HL-60/S4 (cell line): ENCODE data around the gene HBA1.
"Not testable (repeated sequence)": the region's sequence is repeated elsewhere in the genome, so short reads cannot be mapped to it uniquely, and the experiment has no call there.

ENCODE experiments used
- in situ Hi-C: fragments of 300-500 bp; cut with MboI; formaldehyde crosslinking; loops from 2 replicates; pipeline ENCODE4 v1.14.3; 2022; ENCODE audit warnings: low sequenced_read_pairs

Gene HBA1

GRCh38 chr16:159136-159849 is 17.2 kb upstream of the HBA1 start:
- in situ Hi-C loops, result no loop called here

GRCh38 chr16:160242-160641 is 16.2 kb upstream of the HBA1 start:
- in situ Hi-C loops, result not testable (repeated sequence)

GRCh38 chr16:160691-161190 is 15.7 kb upstream of the HBA1 start:
- in situ Hi-C loops, result no loop called here

DNA sequence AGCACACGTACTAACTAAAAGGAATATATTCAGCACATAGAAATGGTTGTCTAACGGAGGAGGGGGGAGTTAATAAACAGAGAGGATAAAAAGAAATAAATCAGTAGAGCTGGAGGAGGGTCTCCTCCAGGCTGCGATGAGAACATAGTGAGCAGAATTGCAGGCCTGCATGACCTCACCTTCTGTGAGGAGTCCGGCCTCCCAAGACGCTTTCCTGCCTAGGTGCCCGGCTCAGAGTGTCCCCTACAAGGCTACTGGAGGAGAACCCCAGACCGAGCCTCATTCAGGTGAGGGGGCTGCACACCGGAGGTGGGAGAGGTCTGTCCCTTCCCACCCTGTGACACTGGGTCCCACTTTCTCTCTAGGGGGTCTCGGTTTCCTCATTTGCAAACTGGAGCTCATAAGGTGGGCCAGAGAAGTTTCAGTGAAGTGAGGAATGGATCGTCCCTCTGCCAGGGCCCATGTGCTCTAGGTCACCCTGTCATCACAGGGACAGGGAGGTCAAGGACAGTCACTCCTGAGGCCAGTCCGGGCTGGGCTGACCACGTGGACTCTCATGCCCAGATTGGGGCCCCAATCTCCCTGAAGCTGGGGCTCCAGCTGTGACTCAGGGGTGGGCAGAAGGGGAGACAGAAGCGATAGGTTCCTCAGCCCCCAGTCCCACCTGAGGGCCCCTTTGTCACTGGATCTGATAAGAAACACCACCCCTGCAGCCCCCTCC is 14.0 kb upstream of the HBA1 start:
- in situ Hi-C loops, result no loop called here

DNA sequence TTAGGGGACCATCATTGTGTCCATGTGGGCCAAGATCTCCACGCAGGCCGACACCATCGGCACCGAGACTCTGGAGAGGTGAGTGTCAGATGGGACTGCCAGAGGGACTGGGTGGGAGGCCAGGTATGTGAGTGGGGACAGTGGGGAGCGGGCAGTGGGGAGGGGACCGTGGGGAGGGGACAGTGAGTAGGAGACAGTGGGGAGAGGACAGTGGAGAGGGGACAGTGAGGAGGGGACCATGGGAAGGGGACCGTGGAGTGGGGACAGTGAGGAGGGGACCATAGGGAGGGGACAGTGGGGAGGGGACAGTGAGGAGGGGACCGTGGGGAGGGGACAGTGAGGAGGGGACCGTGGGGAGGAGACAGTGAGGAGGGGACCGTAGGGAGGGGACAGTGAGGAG is 13.3 kb upstream of the HBA1 start:
- in situ Hi-C loops, result not testable (repeated sequence)

DNA sequence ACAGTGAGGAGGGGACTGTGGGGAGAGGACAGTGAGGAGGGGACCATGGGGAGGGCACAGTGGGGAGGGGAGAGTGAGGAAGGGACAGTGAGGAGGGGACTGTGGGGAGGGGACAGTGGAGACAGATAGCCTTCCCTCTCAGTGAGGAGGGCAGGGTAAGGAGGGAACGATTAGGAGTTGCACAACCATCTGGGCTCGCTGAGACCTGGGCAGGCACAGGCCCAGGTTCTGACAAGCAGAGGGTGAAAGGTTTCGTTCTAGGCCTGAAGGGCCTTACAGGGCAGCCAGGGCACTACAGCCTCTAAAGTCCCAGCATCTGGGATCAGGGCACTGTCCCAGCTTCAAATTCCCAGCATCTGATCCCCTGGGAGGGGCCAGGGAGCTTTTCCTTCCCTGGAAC is 12.8 kb upstream of the HBA1 start:
- in situ Hi-C loops, result not testable (repeated sequence)

DNA sequence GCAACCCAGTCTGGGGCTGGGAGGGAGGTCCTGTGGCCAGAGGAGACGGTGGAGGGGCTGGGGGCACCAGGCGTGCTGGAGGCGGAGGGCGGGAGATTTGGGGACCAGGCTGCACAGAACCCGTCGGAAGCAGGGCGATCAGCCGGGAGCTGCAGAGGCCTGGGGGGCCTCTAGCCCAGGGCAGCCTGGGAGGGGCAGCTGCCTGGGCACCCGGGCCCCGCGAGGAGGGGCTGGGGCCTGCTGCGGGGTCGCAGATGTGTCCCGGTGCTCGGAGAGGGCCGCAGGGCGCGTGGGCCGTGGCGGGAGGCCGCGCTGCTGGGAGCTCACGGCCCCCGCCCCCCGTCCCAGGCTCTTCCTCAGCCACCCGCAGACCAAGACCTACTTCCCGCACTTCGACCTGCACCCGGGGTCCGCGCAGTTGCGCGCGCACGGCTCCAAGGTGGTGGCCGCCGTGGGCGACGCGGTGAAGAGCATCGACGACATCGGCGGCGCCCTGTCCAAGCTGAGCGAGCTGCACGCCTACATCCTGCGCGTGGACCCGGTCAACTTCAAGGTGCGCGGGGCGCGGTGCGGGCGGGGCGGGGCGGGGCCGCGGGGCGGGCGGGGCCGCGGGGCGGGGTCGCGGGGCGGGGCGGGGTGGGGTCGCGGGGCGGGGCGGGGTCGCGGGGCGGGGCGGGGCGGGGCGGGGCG is 12.2 kb upstream of the HBA1 start:
- in situ Hi-C loops, result not testable (repeated sequence)

DNA sequence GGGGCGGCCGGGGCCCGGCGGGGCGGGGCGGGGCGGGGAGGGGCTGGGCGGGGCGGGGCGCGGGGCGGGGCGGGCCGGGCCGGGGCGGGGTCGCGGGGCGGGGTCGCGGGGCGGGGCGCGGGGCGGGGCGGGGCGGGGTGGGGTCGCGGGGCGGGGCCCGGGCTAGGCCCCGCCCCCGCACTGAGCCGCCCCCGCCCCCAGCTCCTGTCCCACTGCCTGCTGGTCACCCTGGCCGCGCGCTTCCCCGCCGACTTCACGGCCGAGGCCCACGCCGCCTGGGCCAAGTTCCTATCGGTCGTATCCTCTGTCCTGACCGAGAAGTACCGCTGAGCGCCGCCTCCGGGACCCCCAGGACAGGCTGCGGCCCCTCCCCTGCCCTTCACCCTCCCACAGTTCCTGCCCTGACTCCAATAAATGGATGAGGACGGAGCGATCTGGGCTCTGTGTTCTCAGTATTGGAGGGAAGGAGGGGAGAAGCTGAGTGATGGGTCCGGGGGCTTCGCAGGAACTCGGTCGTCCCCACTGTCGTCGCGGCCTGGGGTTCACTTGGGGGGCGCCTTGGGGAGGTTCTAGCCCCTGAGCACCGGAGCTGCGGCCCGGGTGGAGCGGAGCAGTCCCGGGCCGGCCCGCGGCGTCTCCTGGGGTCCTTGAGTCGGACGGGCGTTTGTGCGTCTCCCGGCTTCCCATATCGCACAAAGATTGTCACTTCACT is 11.5 kb upstream of the HBA1 start:
- in situ Hi-C loops, result no loop called here

DNA sequence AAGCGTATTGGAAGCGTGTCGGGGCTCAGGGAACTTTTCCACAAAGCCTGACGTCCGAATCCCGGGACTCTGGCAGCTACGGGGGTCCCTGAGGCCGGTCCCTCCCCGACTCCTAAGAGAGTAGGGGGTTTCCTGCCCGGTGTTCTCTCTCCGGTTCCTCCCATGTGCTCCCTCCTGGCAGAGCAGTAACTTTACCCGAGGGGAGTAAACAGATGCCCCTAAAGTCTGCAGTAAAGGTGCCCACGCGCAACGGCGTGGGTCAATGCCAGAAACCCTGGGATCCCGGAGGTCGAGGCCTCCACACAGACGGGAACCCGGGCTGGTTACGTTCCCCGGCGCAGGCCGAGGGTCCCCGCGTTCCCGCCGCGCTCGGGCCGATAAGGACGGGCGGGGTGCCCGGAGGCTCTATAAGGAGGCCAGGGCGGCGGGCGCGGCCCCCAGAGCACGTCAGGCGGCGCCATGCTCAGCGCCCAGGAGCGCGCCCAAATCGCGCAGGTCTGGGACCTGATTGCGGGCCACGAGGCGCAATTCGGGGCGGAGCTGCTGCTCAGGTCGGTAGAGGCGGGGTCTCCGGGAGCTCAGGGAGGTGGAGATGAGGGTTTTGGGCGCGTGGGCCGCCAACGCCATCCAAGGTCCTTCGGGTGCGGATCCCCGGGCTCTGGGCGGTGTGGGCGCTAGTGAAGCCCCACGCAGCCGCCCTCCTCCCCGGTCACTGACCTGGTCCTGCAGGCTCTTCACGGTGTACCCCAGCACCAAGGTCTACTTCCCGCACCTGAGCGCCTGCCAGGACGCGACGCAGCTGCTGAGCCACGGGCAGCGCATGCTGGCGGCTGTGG is 10.7 kb upstream of the HBA1 start, which contains the start of gene HBM:
TSS of gene HBM (plus strand) at position 440 of the 836 bp plus-strand sequence. CDS start at position 460, 20 bp downstream.
- in situ Hi-C loops, result no loop called here

DNA sequence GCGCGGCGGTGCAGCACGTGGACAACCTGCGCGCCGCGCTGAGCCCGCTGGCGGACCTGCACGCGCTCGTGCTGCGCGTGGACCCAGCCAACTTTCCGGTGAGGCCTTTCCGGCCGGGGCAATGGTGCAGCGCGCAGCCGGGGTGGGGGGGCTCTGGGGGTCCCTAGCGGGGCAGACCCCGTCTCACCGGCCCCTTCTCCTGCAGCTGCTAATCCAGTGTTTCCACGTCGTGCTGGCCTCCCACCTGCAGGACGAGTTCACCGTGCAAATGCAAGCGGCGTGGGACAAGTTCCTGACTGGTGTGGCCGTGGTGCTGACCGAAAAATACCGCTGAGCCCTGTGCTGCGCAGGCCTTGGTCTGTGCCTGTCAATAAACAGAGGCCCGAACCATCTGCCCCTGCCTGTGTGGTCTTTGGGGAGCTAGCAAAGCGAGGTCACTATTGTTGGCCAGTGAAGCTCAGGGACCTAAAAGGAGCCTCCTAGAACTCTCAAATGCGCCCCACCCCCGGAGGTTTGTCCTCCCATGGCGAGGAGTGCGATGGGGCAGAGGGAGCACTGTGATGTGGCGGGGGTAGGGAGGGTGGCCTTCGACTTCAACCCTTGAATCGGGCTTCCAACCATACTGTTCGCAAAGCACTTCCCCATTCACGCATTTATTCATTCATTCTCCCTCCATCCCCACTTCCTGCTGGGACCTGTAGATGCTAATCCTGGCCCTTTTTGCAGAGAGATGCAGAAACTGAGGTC is 9.9 kb upstream of the HBA1 start:
- in situ Hi-C loops, result no loop called here

- in situ Hi-C loops, result no loop called here
These were observed 9.3 kb upstream of the HBA1 start for GRCh38 chr16:167122-167690.

GRCh38 chr16:168424-168823 is 8.1 kb upstream of the HBA1 start:
- in situ Hi-C loops, result no loop called here

- in situ Hi-C loops, result no loop called here
These were observed 7.5 kb upstream of the HBA1 start for GRCh38 chr16:169014-169413.

GRCh38 chr16:170088-170507 is 6.4 kb upstream of the HBA1 start:
- in situ Hi-C loops, result not testable (repeated sequence)

- in situ Hi-C loops, result no loop called here
These were observed 5.7 kb upstream of the HBA1 start for GRCh38 chr16:170788-171187.

DNA sequence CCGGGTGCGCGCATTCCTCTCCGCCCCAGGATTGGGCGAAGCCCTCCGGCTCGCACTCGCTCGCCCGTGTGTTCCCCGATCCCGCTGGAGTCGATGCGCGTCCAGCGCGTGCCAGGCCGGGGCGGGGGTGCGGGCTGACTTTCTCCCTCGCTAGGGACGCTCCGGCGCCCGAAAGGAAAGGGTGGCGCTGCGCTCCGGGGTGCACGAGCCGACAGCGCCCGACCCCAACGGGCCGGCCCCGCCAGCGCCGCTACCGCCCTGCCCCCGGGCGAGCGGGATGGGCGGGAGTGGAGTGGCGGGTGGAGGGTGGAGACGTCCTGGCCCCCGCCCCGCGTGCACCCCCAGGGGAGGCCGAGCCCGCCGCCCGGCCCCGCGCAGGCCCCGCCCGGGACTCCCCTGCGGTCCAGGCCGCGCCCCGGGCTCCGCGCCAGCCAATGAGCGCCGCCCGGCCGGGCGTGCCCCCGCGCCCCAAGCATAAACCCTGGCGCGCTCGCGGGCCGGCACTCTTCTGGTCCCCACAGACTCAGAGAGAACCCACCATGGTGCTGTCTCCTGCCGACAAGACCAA is 4.0 kb upstream of the HBA1 start, which contains the start of gene HBA2:
TSS of gene HBA2 (plus strand) at position 503 of the 568 bp plus-strand sequence. CDS start at position 540, 37 bp downstream.
- in situ Hi-C loops, result not testable (repeated sequence)

DNA sequence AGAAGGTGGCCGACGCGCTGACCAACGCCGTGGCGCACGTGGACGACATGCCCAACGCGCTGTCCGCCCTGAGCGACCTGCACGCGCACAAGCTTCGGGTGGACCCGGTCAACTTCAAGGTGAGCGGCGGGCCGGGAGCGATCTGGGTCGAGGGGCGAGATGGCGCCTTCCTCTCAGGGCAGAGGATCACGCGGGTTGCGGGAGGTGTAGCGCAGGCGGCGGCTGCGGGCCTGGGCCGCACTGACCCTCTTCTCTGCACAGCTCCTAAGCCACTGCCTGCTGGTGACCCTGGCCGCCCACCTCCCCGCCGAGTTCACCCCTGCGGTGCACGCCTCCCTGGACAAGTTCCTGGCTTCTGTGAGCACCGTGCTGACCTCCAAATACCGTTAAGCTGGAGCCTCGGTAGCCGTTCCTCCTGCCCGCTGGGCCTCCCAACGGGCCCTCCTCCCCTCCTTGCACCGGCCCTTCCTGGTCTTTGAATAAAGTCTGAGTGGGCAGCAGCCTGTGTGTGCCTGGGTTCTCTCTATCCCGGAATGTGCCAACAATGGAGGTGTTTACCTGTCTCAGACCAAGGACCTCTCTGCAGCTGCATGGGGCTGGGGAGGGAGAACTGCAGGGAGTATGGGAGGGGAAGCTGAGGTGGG is 3.1 kb upstream of the HBA1 start:
- in situ Hi-C loops, result not testable (repeated sequence)
